Heart right ventricle (tissue), 16 donors: Measurements from ENCODE around the gene GTPBP6. TPM values are rescaled to one million over a fixed set of nuclear protein-coding genes. Genes with fewer than 3 reads are reported as not detected.

ENCODE experiments used
- ATAC-seq, 8 donors: fragments of 200-7000 bp; cut with Tn5 transposase; one replicate each; pipeline ENCODE4 v1.9.1; 2020; ENCODE audit warnings: mild to moderate bottlenecking in 8 of 8, moderate library complexity in 8 of 8, moderate number of reproducible peaks in 1 of 8
- DNase-seq, 2 donors: peaks; one replicate each; pipeline ENCODE4 v3.0.0-alpha.2; 2020
- H3K27ac ChIP-seq, 10 donors: fragments of 200-600 bp; sonication (generic) in 2 of 10; one replicate each; pipeline versions ENCODE4 v1.5.0 to v1.8.0; 2020 to 2022; ENCODE audit warnings: mild to moderate bottlenecking in 3 of 10
- H3K27me3 ChIP-seq, 7 donors: fragments of 200-600 bp; one replicate each; pipeline ENCODE4 v1.8.0; 2021 to 2022; ENCODE audit warnings: mild to moderate bottlenecking in 2 of 7
- H3K36me3 ChIP-seq, 9 donors: fragments of 200-600 bp; sonication (generic) in 1 of 9; one replicate each; pipeline versions ENCODE4 v1.5.0 to v1.8.0; 2020 to 2022; ENCODE audit warnings: mild to moderate bottlenecking in 2 of 9
- H3K4me1 ChIP-seq, 9 donors: fragments of 200-600 bp; sonication (generic) in 1 of 9; one replicate each; pipeline versions ENCODE4 v1.5.0 to v1.8.0; 2020 to 2022; ENCODE audit warnings: mild to moderate bottlenecking in 4 of 9
- H3K4me3 ChIP-seq, 10 donors: fragments of 200-600 bp; sonication (generic) in 2 of 10; one replicate each; pipeline versions ENCODE4 v1.5.0 to v1.8.0; 2020 to 2022; ENCODE audit warnings: mild to moderate bottlenecking in 7 of 10, moderate library complexity in 2 of 10
- H3K9me3 ChIP-seq, 11 donors: fragments of 200-600 bp in 10 of 11; sonication (generic) in 2 of 11; one replicate each; pipeline versions ENCODE4 v1.5.0 to v1.8.0; 2013 to 2022; ENCODE audit warnings: mild to moderate bottlenecking in 2 of 11, control low read depth in 1 of 11, moderate library complexity in 1 of 11
- CTCF ChIP-seq, 9 donors: fragments of 200-600 bp; sonication (generic) in 2 of 9; IDR thresholded peaks; one replicate each; pipeline versions ENCODE4 v1.5.0 to v1.8.0; 2021 to 2022; ENCODE audit warnings: antibody characterized with exemption in 9 of 9, mild to moderate bottlenecking in 5 of 9, moderate library complexity in 1 of 9
- WGBS, 2 donors: extraction: QIAGEN DNeasy Blood & Tissue Kit; methylation state at CpG; one replicate each; pipeline ENCODE4 v1.1.7; 2013; ENCODE audit warnings: inconsistent platforms in 1 of 2; 5-methylcytosine and 5-hydroxymethylcytosine counted together
- intact Hi-C, 10 donors: fragments of 100-400 bp; cut with DNase I; formaldehyde crosslinking; loops; one replicate each; pipeline versions ENCODE4 v1.11.1 to v1.14.2; 2022
- polyA plus RNA-seq, 2 donors: library from polyadenylated mRNA; stranded (reverse); fragments of 200-250 nt; gene quantifications; one replicate each; pipeline ENCODE4 v1.2.3, GENCODE V29; 2013
- total RNA-seq, 10 donors: library from RNA; stranded (reverse); fragmentation: NEBNext Ultra II Directional in 3 of 10; extraction: Animal tissue kit (Norgen Biotek cat#: 25700) in 3 of 10; gene quantifications; one replicate each; pipeline versions ENCODE4 v1.2.1 to v1.2.4, GENCODE V29; 2021 to 2023
- donor health status: Arrhythmogenic right ventricular cardiomyopathy.
- donor health status: ischemic (EF 13 %, LVEDD 7.1; RV severe dilation, severe dysfunction).
- donor health status: healthy with polysubstance abuse.
- donor health status: DM: no; HTN: yes; CAD: no.
- donor health status: DM: no; HTN: no; CAD: no.
- donor health status: ischemic (EF 25% LVEDD 6.9; RV normal size, moderate dysfunction).
- donor health status: ischemic (EF 25% LVEDD 5.7; RV mildly dilated, moderate dysfunction).
- donor health status: healthy.
- donor health status: DM: yes; HTN: yes; CAD: no.
- donor health status: Ischemic cardiomyopathy.
- donor health status: ischemic (EF 35%, LVEDD 5.7; RV mildly dilated, moderate dysfunction).
- donor health status: nonischemic (EF 11% LVEDD 7.7; RV severe dilation, severe dysfunction).
- donor health status: DM: yes; HTN: yes; CAD: no.
- donor health status: PGD.
- donor health status: ischemic (EF 29% LVEDD 5.4; RV normal size, mild dysfunction).
- donor health status: nonischemic (EF 23%, LVEDD 6.1; RV moderate dilation, normal function).

Gene GTPBP6
- total and polyA plus RNA-seq, 12 donors, result 29.8 to 103 (median 46.3) TPM

GRCh38 chrX:350534-351323, 32.1 kb upstream of the GTPBP6 start:
- Histone ChIP-seq H3K27ac (no peak overlapping the region), H3K36me3 (peaks cover 0 to 15% (median 0%) of the 10 kb centered on the region in 9 donors), H3K4me1 (peaks cover 0 to 17% (median 3%) of the 10 kb centered on the region in 9 donors), H3K9me3 (no peaks in the 10 kb centered on the region), H3K27me3 (no peaks in the 10 kb centered on the region), H3K4me3 (no peak overlapping the region)
- 94 to 96% methylated on average over 61 of the region's 61 CpGs for WGBS, 2 donors
- peak in 1 of 8 donors; percentile 18 for ATAC-seq
- no peak for TF ChIP-seq CTCF (IDR thresholded peaks at IDR 0.05)
- DNase-seq, result no peak
- intact Hi-C loops, result no loop called here

- 86 to 87% methylated on average over 20 of the region's 20 CpGs for WGBS, 2 donors
- H3K4me3 ChIP-seq, result no peak overlapping the region
- H3K9me3 ChIP-seq, result no peaks in the 10 kb centered on the region
- intact Hi-C loops, result no loop called here
- no peak for TF ChIP-seq CTCF (IDR thresholded peaks at IDR 0.05)
- no peaks in the 10 kb centered on the region for H3K27me3 ChIP-seq
- ATAC-seq (peak in 1 of 8 donors; percentile 6), DNase-seq (no peak)
- H3K4me1 ChIP-seq, result peaks cover 0 to 17% (median 3%) of the 10 kb centered on the region in 9 donors
- H3K27ac ChIP-seq, result no peak overlapping the region
- peaks cover 0 to 18% (median 0%) of the 10 kb centered on the region in 9 donors for H3K36me3 ChIP-seq
Observed at GRCh38 chrX:350148-350533, 31.5 kb upstream of the GTPBP6 start.

- intact Hi-C loops, result no loop called here
- WGBS, 2 donors, result 72 to 74% methylated on average over 10 of the region's 10 CpGs
Observed at GRCh38 chrX:349702-350101, 31.1 kb upstream of the GTPBP6 start.

GRCh38 chrX:349196-349595, 30.6 kb upstream of the GTPBP6 start:
- Histone ChIP-seq H3K9me3 (peaks cover 0 to 2% (median 0%) of the 10 kb centered on the region in 11 donors), H3K27ac (peak overlapping the region in 8 of 10 donors; percentile 9 to 62 (median 48)), H3K4me1 (peaks cover 0 to 17% (median 3%) of the 10 kb centered on the region in 9 donors), H3K4me3 (no peak overlapping the region), H3K27me3 (no peaks in the 10 kb centered on the region), H3K36me3 (peaks cover 0 to 28% (median 2%) of the 10 kb centered on the region in 9 donors)
- DNase-seq (no peak), ATAC-seq (peak in 6 of 8 donors; percentile 21 to 57 (median 46))
- 42 to 47% methylated on average over 18 of the region's 18 CpGs for WGBS, 2 donors
- intact Hi-C loops, result no loop called here
- no peak for TF ChIP-seq CTCF (IDR thresholded peaks at IDR 0.05)

More at GRCh38 chrX:349702-350101, 31.1 kb upstream of the GTPBP6 start:
- no peak for ATAC-seq
- peaks cover 0 to 17% (median 3%) of the 10 kb centered on the region in 9 donors for H3K4me1 ChIP-seq
- H3K9me3 ChIP-seq, result no peaks in the 10 kb centered on the region
- H3K27ac ChIP-seq, result peak overlapping the region in 3 of 10 donors; percentile 42 to 62 (median 54)
- no peak for DNase-seq
- TF ChIP-seq CTCF (IDR thresholded peaks at IDR 0.05), result no peak
- H3K4me3 ChIP-seq, result no peak overlapping the region
- H3K27me3 ChIP-seq, result no peaks in the 10 kb centered on the region
- peaks cover 0 to 23% (median 0%) of the 10 kb centered on the region in 9 donors for H3K36me3 ChIP-seq
